ENCODE results near the gene INPP5A. TPM values are rescaled to one million over a fixed set of nuclear protein-coding genes. Genes with fewer than 3 reads are reported as not detected.

Gene INPP5A
- total RNA-seq, 1 experiment from 2014 or later, result 16.6 TPM

DNA sequence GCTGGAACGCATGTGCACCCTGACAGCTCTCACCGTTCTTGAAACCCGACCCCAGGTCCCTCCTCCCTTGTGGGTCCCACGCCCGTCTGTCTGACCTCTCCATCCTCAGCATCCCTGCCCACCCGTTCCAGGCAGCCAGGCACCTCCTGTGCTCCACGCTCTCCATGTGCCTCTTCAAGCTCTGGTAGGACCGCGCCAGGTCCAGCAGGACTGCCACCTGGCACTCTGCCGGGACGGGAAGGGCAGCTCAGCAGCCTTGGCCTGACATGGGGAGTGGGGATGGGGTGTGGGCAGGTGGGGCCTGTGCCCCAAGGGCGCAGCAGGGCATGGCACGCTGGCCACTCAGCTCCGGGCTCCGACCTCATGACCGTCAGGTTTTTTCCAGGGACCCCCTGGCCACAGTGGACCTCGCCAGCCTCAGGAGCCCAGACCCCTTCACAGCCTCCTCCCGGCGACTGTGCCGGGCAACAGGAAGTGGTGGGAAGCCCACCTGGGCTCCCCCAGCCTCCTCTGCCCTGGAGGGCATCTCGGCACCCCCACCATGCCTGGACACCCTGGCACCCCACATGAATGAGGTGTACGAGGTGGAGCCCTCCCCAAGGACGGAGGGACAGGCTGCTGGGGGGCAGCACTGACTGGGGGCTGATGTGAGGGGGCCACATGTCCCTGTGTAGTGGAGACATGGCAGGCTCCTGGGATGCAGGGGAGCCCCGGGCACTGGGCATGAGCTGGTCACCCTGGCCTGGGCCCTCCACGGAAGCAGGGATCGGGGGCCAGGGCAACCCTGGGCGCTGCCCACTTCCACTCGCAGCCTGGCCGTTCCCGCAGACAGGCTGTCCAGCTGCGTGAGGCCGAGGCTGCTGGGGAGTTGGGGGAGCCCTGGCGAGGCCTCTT, 273.5 kb downstream of the INPP5A start:
- no peaks in the 10 kb centered on the region for H3K9me3 Mint-ChIP-seq (ENCODE audit: low read depth, unreplicated experiment)
- BruUV-seq (replicated peaks), result no TSS peak
- CTCF ChIA-PET, result no interaction called here
- no peak for DNase-seq
- peaks cover 34% of the 10 kb centered on the region for H3K27me3 Mint-ChIP-seq (ENCODE audit: unreplicated experiment)
- intact Hi-C loops (cut with micrococcal nuclease; ENCODE audit: unreplicated experiment), result no loop called here
- no peak for TF ChIP-seq CTCF (IDR thresholded peaks at IDR 0.05; ENCODE audit: unreplicated experiment)
- H3K4me3 Mint-ChIP-seq (ENCODE audit: low read depth, unreplicated experiment), result no peak overlapping the region
- no peak overlapping the region for H3K27ac Mint-ChIP-seq (ENCODE audit: unreplicated experiment)
- no peaks in the 10 kb centered on the region for H3K36me3 Mint-ChIP-seq (ENCODE audit: insufficient read depth, unreplicated experiment)
- no peaks in the 10 kb centered on the region for H3K4me1 Mint-ChIP-seq (ENCODE audit: low read depth, unreplicated experiment)

GRCh38 chr10:132811891-132812481, 274.4 kb downstream of the INPP5A start:
- H3K27ac Mint-ChIP-seq (ENCODE audit: unreplicated experiment), result no peak overlapping the region
- H3K4me3 Mint-ChIP-seq (ENCODE audit: low read depth, unreplicated experiment), result no peak overlapping the region
- peaks cover 43% of the 10 kb centered on the region for H3K27me3 Mint-ChIP-seq (ENCODE audit: unreplicated experiment)
- no peak for TF ChIP-seq CTCF (IDR thresholded peaks at IDR 0.05; ENCODE audit: unreplicated experiment)
- DNase-seq, result no peak
- no peaks in the 10 kb centered on the region for H3K36me3 Mint-ChIP-seq (ENCODE audit: insufficient read depth, unreplicated experiment)
- no peaks in the 10 kb centered on the region for H3K4me1 Mint-ChIP-seq (ENCODE audit: low read depth, unreplicated experiment)
- no peaks in the 10 kb centered on the region for H3K9me3 Mint-ChIP-seq (ENCODE audit: low read depth, unreplicated experiment)
- BruUV-seq (replicated peaks), result no TSS peak
- CTCF ChIA-PET, result no interaction called here
- intact Hi-C loops (cut with micrococcal nuclease; ENCODE audit: unreplicated experiment), result no loop called here

DNA sequence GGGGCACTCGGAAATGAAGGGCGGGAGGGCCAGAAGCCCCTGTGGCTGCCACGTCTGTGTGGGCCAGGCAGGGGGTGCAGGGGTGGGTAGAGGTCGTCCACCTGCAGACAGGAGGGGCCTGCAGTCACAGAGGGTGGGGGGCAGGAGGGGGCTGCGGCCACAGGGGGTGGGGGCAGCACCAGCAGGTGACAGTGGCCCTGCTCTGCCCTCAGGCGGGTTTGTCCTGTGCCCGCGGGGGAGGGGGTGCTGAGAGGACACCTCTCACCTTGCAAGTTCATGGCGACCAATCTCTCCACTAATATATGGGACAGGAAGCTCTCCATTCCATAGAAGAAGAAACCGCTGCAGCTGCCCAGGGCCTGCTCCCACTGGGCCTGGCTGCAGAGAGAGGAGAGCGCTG, 274.9 kb downstream of the INPP5A start:
- intact Hi-C loops (cut with micrococcal nuclease; ENCODE audit: unreplicated experiment), result no loop called here
- CTCF ChIA-PET, result no interaction called here
- no TSS peak for BruUV-seq (replicated peaks)
- peaks cover 48% of the 10 kb centered on the region for H3K27me3 Mint-ChIP-seq (ENCODE audit: unreplicated experiment)
- DNase-seq, result no peak
- no peaks in the 10 kb centered on the region for H3K4me1 Mint-ChIP-seq (ENCODE audit: low read depth, unreplicated experiment)
- no peak for TF ChIP-seq CTCF (IDR thresholded peaks at IDR 0.05; ENCODE audit: unreplicated experiment)
- H3K4me3 Mint-ChIP-seq (ENCODE audit: low read depth, unreplicated experiment), result no peak overlapping the region
- H3K9me3 Mint-ChIP-seq (ENCODE audit: low read depth, unreplicated experiment), result no peaks in the 10 kb centered on the region
- H3K27ac Mint-ChIP-seq (ENCODE audit: unreplicated experiment), result no peak overlapping the region
- H3K36me3 Mint-ChIP-seq (ENCODE audit: insufficient read depth, unreplicated experiment), result no peaks in the 10 kb centered on the region

DNA sequence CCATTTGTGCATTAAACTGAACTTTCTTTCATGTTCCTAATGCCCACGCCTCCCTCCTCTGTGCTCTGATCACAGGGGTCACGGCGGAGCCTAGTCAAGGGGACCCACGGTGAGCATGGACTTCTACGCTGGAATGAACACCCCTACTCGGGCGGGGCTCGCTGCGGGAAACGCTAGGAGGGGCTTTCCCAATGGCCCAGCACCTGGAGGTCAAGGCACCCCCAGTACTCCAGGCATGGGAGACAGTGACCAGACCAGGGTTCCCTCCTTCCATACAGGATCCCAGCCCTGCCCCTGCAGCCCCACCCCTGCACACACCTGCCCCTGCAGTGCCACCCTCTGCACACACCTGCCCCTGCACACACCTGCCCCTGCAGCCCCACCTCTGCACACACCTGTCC, 275.4 kb downstream of the INPP5A start:
- Mint-ChIP-seq H3K27me3 (ENCODE audit: unreplicated experiment) (peaks cover 53% of the 10 kb centered on the region), H3K4me1 (ENCODE audit: low read depth, unreplicated experiment) (no peaks in the 10 kb centered on the region), H3K4me3 (ENCODE audit: low read depth, unreplicated experiment) (no peak overlapping the region), H3K9me3 (ENCODE audit: low read depth, unreplicated experiment) (no peaks in the 10 kb centered on the region), H3K36me3 (ENCODE audit: insufficient read depth, unreplicated experiment) (no peaks in the 10 kb centered on the region), H3K27ac (ENCODE audit: unreplicated experiment) (no peak overlapping the region)
- BruUV-seq (replicated peaks), result no TSS peak
- TF ChIP-seq CTCF (IDR thresholded peaks at IDR 0.05; ENCODE audit: unreplicated experiment), result no peak
- no peak for DNase-seq
- intact Hi-C loops (cut with micrococcal nuclease; ENCODE audit: unreplicated experiment), result no loop called here
- CTCF ChIA-PET, result no interaction called here

All from Calu3 (cell line).